Adrenal gland (tissue), 12 donors: ENCODE measurements around the gene COA1. TPM values are rescaled to one million over a fixed set of nuclear protein-coding genes. Genes with fewer than 3 reads are reported as not detected.
"Not testable (repeated sequence)": the region's sequence is repeated elsewhere in the genome, so short reads cannot be mapped to it uniquely, and the experiment has no call there.

Experiments used
- DNase-seq, 7 donors: peaks; one replicate each; pipeline ENCODE4 v3.0.0-alpha.2; 2019 to 2020
- H3K27ac ChIP-seq, 5 donors: fragments of 200-600 bp; sonication (generic) in 4 of 5; 1 replicate in 3 of 5; 2 replicates in 2 of 5; pipeline versions ENCODE4 v1.5.1 to v1.8.0; 2016 to 2020; ENCODE audit warnings: mild to moderate bottlenecking in 1 of 5
- H3K27me3 ChIP-seq: fragments of 200-600 bp; 2 replicates; pipeline ENCODE4 v1.8.0; 2021
- H3K36me3 ChIP-seq, 2 donors: fragments of 200-600 bp; replicated peaks in 1 of 2; 1 replicate in 1 of 2; 2 replicates in 1 of 2; pipeline versions ENCODE4 v1.5.1 to v1.8.0; 2018 to 2022
- H3K4me1 ChIP-seq, 2 donors: fragments of 200-600 bp; replicated peaks in 1 of 2; 1 replicate in 1 of 2; 2 replicates in 1 of 2; pipeline versions ENCODE4 v1.5.1 to v1.8.0; 2018 to 2021
- H3K4me3 ChIP-seq, 4 donors: fragments of 200-600 bp; sonication (generic) in 3 of 4; one replicate each; pipeline ENCODE4 v1.5.1; 2016 to 2018
- H3K9me3 ChIP-seq, 3 donors: fragments of 200-600 bp; sonication (generic) in 1 of 3; replicated peaks in 1 of 3; 1 replicate in 2 of 3; 2 replicates in 1 of 3; pipeline versions ENCODE4 v1.5.1 to v1.8.0; 2016 to 2021
- CTCF ChIP-seq, 6 experiments: fragments of 450-650 bp in 4 of 6; fragments of 200-600 bp in 2 of 6; sonication (generic) in 1 of 6; IDR thresholded peaks; 1 replicate in 5 of 6; 2 replicates in 1 of 6; pipeline versions ENCODE4 v1.5.1 to v1.8.0; 2016 to 2021; ENCODE audit warnings: antibody characterized with exemption in 6 of 6, mild to moderate bottlenecking in 2 of 6, moderate library complexity in 1 of 6
- POLR2A ChIP-seq, 2 donors: fragments of 450-650 bp; IDR thresholded peaks; one replicate each; pipeline ENCODE4 v1.6.1; 2017; ENCODE audit warnings: antibody characterized with exemption in 2 of 2, mild to moderate bottlenecking in 2 of 2, moderate library complexity in 1 of 2
- WGBS, 4 donors: extraction: QIAGEN DNeasy Blood & Tissue Kit in 2 of 4; methylation state at CpG; one replicate each; pipeline versions ENCODE4 v1.1.5 to v1.1.7; 2013 to 2017; 5-methylcytosine and 5-hydroxymethylcytosine counted together
- intact Hi-C, 2 donors: fragments of 100-400 bp; cut with DNase I; formaldehyde crosslinking; loops; one replicate each; pipeline versions ENCODE4 v1.14.1 to v1.15.0; 2022 to 2023
- polyA plus RNA-seq, 3 donors: library from polyadenylated mRNA; stranded (reverse); fragments of 200-250 nt in 2 of 3; fragments of 350-450 nt in 1 of 3; fragmentation: Illumina TruSeq in 1 of 3; extraction: RNeasy Lipid Tissue Mini Kit (QIAGEN cat#74804) in 1 of 3; gene quantifications; one replicate each; pipeline ENCODE4 v1.2.3, GENCODE V29; 2013 to 2014
- total RNA-seq, 9 donors: library from RNA; depleted of rRNA in 4 of 9; stranded (reverse); fragments of >200 nt in 4 of 9; fragments of 120-200 nt in 1 of 9; fragmentation: NEBNext Ultra II Directional in 1 of 9; extraction: Animal tissue kit (Norgen Biotek cat#: 25700) in 1 of 9; gene quantifications; one replicate each; pipeline versions ENCODE4 v1.1.0 to v1.2.4, GENCODE V29; 2013 to 2023
- donor health status: healthy with polysubstance abuse.
- donor health status: Bipolar disorder and iron deficiency.
- donor health status: DM: yes; HTN: yes; CAD: no.
- donor health status: DM: no; HTN: no; CAD: no.
- donor health status: DM: no; HTN: no; CAD: no.
- donor health status: DM: yes; HTN: yes; CAD: no.

COA1 gene
- total and polyA plus RNA-seq, 12 donors: 19.0 to 60.0 (median 40.2) TPM

GRCh38 chr7:43679210-43680068 lies 49.9 kb downstream of the COA1 start:
- peak overlapping the region in 3 of 5 donors; percentile 19 to 49 (median 28) for H3K27ac ChIP-seq
- no peak for DNase-seq
- H3K36me3 ChIP-seq: no peaks in the 10 kb centered on the region
- 87 to 94% (median 90%) methylated on average over 4 of the region's 4 CpGs for WGBS, 4 donors
- TF ChIP-seq CTCF (IDR thresholded peaks at IDR 0.05) (no peak), POLR2A (IDR thresholded peaks at IDR 0.05) (no peak)
- no peaks in the 10 kb centered on the region for H3K9me3 ChIP-seq
- H3K4me1 ChIP-seq: peaks cover 13 to 14% of the 10 kb centered on the region in 2 donors
- no peak overlapping the region for H3K4me3 ChIP-seq
- intact Hi-C loops: no loop called here
- no peaks in the 10 kb centered on the region for H3K27me3 ChIP-seq

- TF ChIP-seq POLR2A (IDR thresholded peaks at IDR 0.05): no peak
- TF ChIP-seq CTCF (IDR thresholded peaks at IDR 0.05): no peak
- H3K36me3 ChIP-seq: no peaks in the 10 kb centered on the region
- no peaks in the 10 kb centered on the region for H3K9me3 ChIP-seq
- peaks cover 13 to 20% of the 10 kb centered on the region in 2 donors for H3K4me1 ChIP-seq
- H3K4me3 ChIP-seq: no peak overlapping the region
- intact Hi-C loops: no loop called here
- no peak overlapping the region for H3K27ac ChIP-seq
- 79 to 100% (median 94%) methylated on average over 1 of the region's 1 CpG for WGBS, 4 donors
- no peak for DNase-seq
- H3K27me3 ChIP-seq: no peaks in the 10 kb centered on the region
Observed at GRCh38 chr7:43678315-43678714, 51.0 kb downstream of the COA1 start.

GRCh38 chr7:43677864-43678263 lies 51.5 kb downstream of the COA1 start:
- Histone ChIP-seq H3K4me1 (peaks cover 13 to 20% of the 10 kb centered on the region in 2 donors), H3K27ac (no peak overlapping the region), H3K9me3 (no peaks in the 10 kb centered on the region), H3K27me3 (no peaks in the 10 kb centered on the region), H3K4me3 (no peak overlapping the region), H3K36me3 (no peaks in the 10 kb centered on the region)
- intact Hi-C loops: no loop called here
- no peak for DNase-seq
- TF ChIP-seq CTCF (IDR thresholded peaks at IDR 0.05) (no peak), POLR2A (IDR thresholded peaks at IDR 0.05) (no peak)

GRCh38 chr7:43674559-43675436 lies 54.5 kb downstream of the COA1 start:
- Histone ChIP-seq H3K27me3 (no peaks in the 10 kb centered on the region), H3K4me1 (peaks cover 6 to 34% of the 10 kb centered on the region in 2 donors), H3K4me3 (no peak overlapping the region), H3K9me3 (no peaks in the 10 kb centered on the region), H3K36me3 (no peaks in the 10 kb centered on the region), H3K27ac (peak overlapping the region in 3 of 5 donors; percentile 19 to 40 (median 35))
- intact Hi-C loops: no loop called here
- TF ChIP-seq CTCF (IDR thresholded peaks at IDR 0.05): no peak
- peak in 1 of 2 donors; percentile 6 for TF ChIP-seq POLR2A (IDR thresholded peaks at IDR 0.05)
- WGBS, 4 donors: 43 to 49% (median 47%) methylated on average over 4 of the region's 4 CpGs
- peak in 3 of 7 donors; percentile 37 to 57 (median 39) for DNase-seq

- DNase-seq, H3K27me3 ChIP-seq, H3K4me3 ChIP-seq, H3K36me3 ChIP-seq, H3K9me3 ChIP-seq, intact Hi-C loops: not testable (repeated sequence)
- Histone ChIP-seq H3K27ac (peak overlapping the region in 2 of 5 donors; percentile 18 to 31), H3K4me1 (peaks cover 0 to 30% of the 10 kb centered on the region in 2 donors)
- 87 to 95% (median 90%) methylated on average over 5 of the region's 5 CpGs for WGBS, 4 donors
Observed at GRCh38 chr7:43673243-43673976, 55.9 kb downstream of the COA1 start.
